ENCODE data around the gene CHD2. TPM values are rescaled to one million over a fixed set of nuclear protein-coding genes. Genes with fewer than 3 reads are reported as not detected.

Gene CHD2
- polyA plus RNA-seq, 4 donors = 29.2 to 75.5 (median 32.2) TPM

GRCh38 chr15:92997821-92998220, 97.7 kb downstream of the CHD2 start:
- FAIRE-seq (no peak), DNase-seq (no peak)
- H3K27ac ChIP-seq (ENCODE audit: low read depth in 1 of 3, low read length in 2 of 3) = no peak overlapping the region
- WGBS, 3 donors = 93 to 95% (median 95%) methylated on average over 6 of the region's 6 CpGs
- no peaks in the 10 kb centered on the region for H3K9me3 ChIP-seq (ENCODE audit: control insufficient read depth in 2 of 2, insufficient read depth in 1 of 2, low read depth in 1 of 2, low read length in 1 of 2)
- no peaks in the 10 kb centered on the region for H3K27me3 ChIP-seq (ENCODE audit: control insufficient read depth in 3 of 3, insufficient read depth in 3 of 3, low read length in 3 of 3)
- no peak overlapping the region for H3K4me3 ChIP-seq (ENCODE audit: low read depth in 1 of 3, low read length in 3 of 3)
- peaks cover 28 to 50% (median 37%) of the 10 kb centered on the region in 3 donors for H3K36me3 ChIP-seq (ENCODE audit: control insufficient read depth in 3 of 3, insufficient read depth in 2 of 3, low read depth in 1 of 3, low read length in 3 of 3)
- H3K4me1 ChIP-seq (ENCODE audit: control insufficient read depth in 3 of 3, insufficient read depth in 2 of 3, low read depth in 1 of 3, low read length in 2 of 3) = no peaks in the 10 kb centered on the region

GRCh38 chr15:93001156-93001555, 101.0 kb downstream of the CHD2 start:
- Histone ChIP-seq H3K9me3 (ENCODE audit: control insufficient read depth in 2 of 2, insufficient read depth in 1 of 2, low read depth in 1 of 2, low read length in 1 of 2) (no peaks in the 10 kb centered on the region), H3K27me3 (ENCODE audit: control insufficient read depth in 3 of 3, insufficient read depth in 3 of 3, low read length in 3 of 3) (no peaks in the 10 kb centered on the region), H3K4me1 (ENCODE audit: control insufficient read depth in 3 of 3, insufficient read depth in 2 of 3, low read depth in 1 of 3, low read length in 2 of 3) (no peaks in the 10 kb centered on the region), H3K27ac (ENCODE audit: low read depth in 1 of 3, low read length in 2 of 3) (no peak overlapping the region), H3K36me3 (ENCODE audit: control insufficient read depth in 3 of 3, insufficient read depth in 2 of 3, low read depth in 1 of 3, low read length in 3 of 3) (peaks cover 35 to 51% (median 50%) of the 10 kb centered on the region in 3 donors), H3K4me3 (ENCODE audit: low read depth in 1 of 3, low read length in 3 of 3) (no peak overlapping the region)
- WGBS, 3 donors = 87 to 95% (median 94%) methylated on average over 6 of the region's 6 CpGs
- DNase-seq (no peak), FAIRE-seq (no peak)

- Histone ChIP-seq H3K27me3 (ENCODE audit: control insufficient read depth in 3 of 3, insufficient read depth in 3 of 3, low read length in 3 of 3) (no peaks in the 10 kb centered on the region), H3K4me1 (ENCODE audit: control insufficient read depth in 3 of 3, insufficient read depth in 2 of 3, low read depth in 1 of 3, low read length in 2 of 3) (no peaks in the 10 kb centered on the region), H3K9me3 (ENCODE audit: control insufficient read depth in 2 of 2, insufficient read depth in 1 of 2, low read depth in 1 of 2, low read length in 1 of 2) (no peaks in the 10 kb centered on the region), H3K27ac (ENCODE audit: low read depth in 1 of 3, low read length in 2 of 3) (no peak overlapping the region), H3K36me3 (ENCODE audit: control insufficient read depth in 3 of 3, insufficient read depth in 2 of 3, low read depth in 1 of 3, low read length in 3 of 3) (peaks cover 35 to 49% (median 47%) of the 10 kb centered on the region in 3 donors), H3K4me3 (ENCODE audit: low read depth in 1 of 3, low read length in 3 of 3) (no peak overlapping the region)
- WGBS, 3 donors = 92% methylated on average over 2 of the region's 2 CpGs
- DNase-seq (no peak), FAIRE-seq (no peak)
These were observed 101.8 kb downstream of the CHD2 start for GRCh38 chr15:93001881-93002280.

- no peaks in the 10 kb centered on the region for H3K4me1 ChIP-seq (ENCODE audit: control insufficient read depth in 3 of 3, insufficient read depth in 2 of 3, low read depth in 1 of 3, low read length in 2 of 3)
- no peak overlapping the region for H3K4me3 ChIP-seq (ENCODE audit: low read depth in 1 of 3, low read length in 3 of 3)
- no peaks in the 10 kb centered on the region for H3K9me3 ChIP-seq (ENCODE audit: control insufficient read depth in 2 of 2, insufficient read depth in 1 of 2, low read depth in 1 of 2, low read length in 1 of 2)
- no peak for FAIRE-seq
- no peak overlapping the region for H3K27ac ChIP-seq (ENCODE audit: low read depth in 1 of 3, low read length in 2 of 3)
- 76 to 91% (median 90%) methylated on average over 4 of the region's 4 CpGs for WGBS, 3 donors
- H3K27me3 ChIP-seq (ENCODE audit: control insufficient read depth in 3 of 3, insufficient read depth in 3 of 3, low read length in 3 of 3) = no peaks in the 10 kb centered on the region
- peaks cover 34 to 47% (median 43%) of the 10 kb centered on the region in 3 donors for H3K36me3 ChIP-seq (ENCODE audit: control insufficient read depth in 3 of 3, insufficient read depth in 2 of 3, low read depth in 1 of 3, low read length in 3 of 3)
- no peak for DNase-seq
These were observed 105.0 kb downstream of the CHD2 start for GRCh38 chr15:93005133-93005532.

DNA sequence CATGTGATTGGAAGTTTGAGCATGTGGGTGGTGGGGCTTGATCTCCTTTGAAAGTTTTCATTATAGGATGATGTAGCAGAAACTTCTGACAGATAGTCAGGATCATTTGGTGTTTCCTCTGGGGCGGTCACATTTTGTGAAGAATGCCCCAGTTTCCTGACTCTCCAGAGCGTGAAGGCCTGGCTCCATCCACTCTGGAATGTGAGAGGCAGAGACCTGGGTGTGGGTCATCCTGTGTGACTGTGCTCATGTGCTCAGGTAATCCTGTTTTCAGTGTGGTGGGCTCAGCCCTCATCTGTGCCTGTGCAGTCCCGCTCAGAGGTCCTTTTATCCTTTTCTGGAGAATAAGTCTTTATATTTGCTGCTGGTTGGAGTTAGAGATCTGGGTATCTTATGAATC, 107.9 kb downstream of the CHD2 start:
- no peak for DNase-seq
- H3K36me3 ChIP-seq (ENCODE audit: control insufficient read depth in 3 of 3, insufficient read depth in 2 of 3, low read depth in 1 of 3, low read length in 3 of 3) = peaks cover 39 to 51% (median 42%) of the 10 kb centered on the region in 3 donors

DNA sequence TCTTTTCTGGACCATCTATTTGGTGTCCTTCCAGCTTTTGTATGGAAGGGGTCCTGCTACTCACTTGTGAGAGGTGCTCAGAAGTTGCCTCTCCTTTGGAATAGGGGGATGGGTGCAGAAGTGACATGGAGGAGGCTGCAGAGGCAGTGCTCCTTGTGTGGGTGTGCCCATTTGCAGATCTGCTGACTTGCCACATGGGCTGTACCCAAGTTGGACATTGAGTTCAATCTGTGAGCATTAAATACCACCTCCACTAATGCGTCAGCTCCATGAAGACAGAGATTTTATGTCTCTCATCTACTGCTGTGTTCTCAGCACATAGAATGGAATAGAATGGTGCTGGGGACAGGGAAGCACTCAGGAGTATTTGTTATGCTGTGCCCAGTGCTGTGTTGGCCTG, 112.7 kb downstream of the CHD2 start:
- H3K27me3 ChIP-seq (ENCODE audit: control insufficient read depth in 3 of 3, insufficient read depth in 3 of 3, low read length in 3 of 3) = no peaks in the 10 kb centered on the region
- WGBS, 3 donors = 86 to 100% (median 92%) methylated on average over 1 of the region's 1 CpG
- H3K4me1 ChIP-seq (ENCODE audit: control insufficient read depth in 3 of 3, insufficient read depth in 2 of 3, low read depth in 1 of 3, low read length in 2 of 3) = no peaks in the 10 kb centered on the region
- H3K9me3 ChIP-seq (ENCODE audit: control insufficient read depth in 2 of 2, insufficient read depth in 1 of 2, low read depth in 1 of 2, low read length in 1 of 2) = no peaks in the 10 kb centered on the region
- H3K27ac ChIP-seq (ENCODE audit: low read depth in 1 of 3, low read length in 2 of 3) = no peak overlapping the region
- DNase-seq = no peak
- H3K4me3 ChIP-seq (ENCODE audit: low read depth in 1 of 3, low read length in 3 of 3) = no peak overlapping the region
- FAIRE-seq = no peak
- H3K36me3 ChIP-seq (ENCODE audit: control insufficient read depth in 3 of 3, insufficient read depth in 2 of 3, low read depth in 1 of 3, low read length in 3 of 3) = peaks cover 45 to 56% (median 46%) of the 10 kb centered on the region in 3 donors

More for the DNA sequence above, 107.9 kb downstream of the CHD2 start:
- Histone ChIP-seq H3K9me3 (ENCODE audit: control insufficient read depth in 2 of 2, insufficient read depth in 1 of 2, low read depth in 1 of 2, low read length in 1 of 2) (no peaks in the 10 kb centered on the region), H3K27ac (ENCODE audit: low read depth in 1 of 3, low read length in 2 of 3) (no peak overlapping the region), H3K4me3 (ENCODE audit: low read depth in 1 of 3, low read length in 3 of 3) (no peak overlapping the region), H3K4me1 (ENCODE audit: control insufficient read depth in 3 of 3, insufficient read depth in 2 of 3, low read depth in 1 of 3, low read length in 2 of 3) (no peaks in the 10 kb centered on the region), H3K27me3 (ENCODE audit: control insufficient read depth in 3 of 3, insufficient read depth in 3 of 3, low read length in 3 of 3) (no peaks in the 10 kb centered on the region)
- WGBS, 3 donors = 96 to 100% (median 97%) methylated on average over 3 of the region's 3 CpGs
- FAIRE-seq = no peak

DNA sequence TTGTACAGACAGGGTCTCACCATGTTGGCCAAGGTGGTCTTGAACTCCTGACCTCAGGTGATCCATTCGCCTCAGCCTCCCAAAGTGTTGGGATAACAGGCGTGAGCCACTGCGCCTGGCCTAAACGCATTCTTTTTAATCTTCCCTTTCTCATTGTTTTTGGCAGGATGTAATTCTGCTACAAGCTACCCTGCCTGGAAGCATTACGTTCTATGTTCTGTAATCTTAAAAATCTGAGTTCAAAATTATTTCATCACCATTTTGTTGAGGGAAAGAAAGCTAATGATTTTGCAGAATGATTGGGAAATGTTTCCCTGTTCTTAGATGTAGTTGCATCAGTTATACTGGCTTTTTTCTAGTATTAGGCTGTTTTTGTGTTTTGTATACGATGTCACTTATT, 117.4 kb downstream of the CHD2 start:
- FAIRE-seq (no peak), DNase-seq (no peak)
- Histone ChIP-seq H3K4me1 (ENCODE audit: control insufficient read depth in 3 of 3, insufficient read depth in 2 of 3, low read depth in 1 of 3, low read length in 2 of 3) (no peaks in the 10 kb centered on the region), H3K27ac (ENCODE audit: low read depth in 1 of 3, low read length in 2 of 3) (no peak overlapping the region), H3K4me3 (ENCODE audit: low read depth in 1 of 3, low read length in 3 of 3) (no peak overlapping the region), H3K9me3 (ENCODE audit: control insufficient read depth in 2 of 2, insufficient read depth in 1 of 2, low read depth in 1 of 2, low read length in 1 of 2) (no peaks in the 10 kb centered on the region), H3K27me3 (ENCODE audit: control insufficient read depth in 3 of 3, insufficient read depth in 3 of 3, low read length in 3 of 3) (no peaks in the 10 kb centered on the region), H3K36me3 (ENCODE audit: control insufficient read depth in 3 of 3, insufficient read depth in 2 of 3, low read depth in 1 of 3, low read length in 3 of 3) (peaks cover 47 to 55% (median 49%) of the 10 kb centered on the region in 3 donors)
- 88 to 98% (median 95%) methylated on average over 6 of the region's 6 CpGs for whole genome bisulfite sequencing, 3 donors

DNA sequence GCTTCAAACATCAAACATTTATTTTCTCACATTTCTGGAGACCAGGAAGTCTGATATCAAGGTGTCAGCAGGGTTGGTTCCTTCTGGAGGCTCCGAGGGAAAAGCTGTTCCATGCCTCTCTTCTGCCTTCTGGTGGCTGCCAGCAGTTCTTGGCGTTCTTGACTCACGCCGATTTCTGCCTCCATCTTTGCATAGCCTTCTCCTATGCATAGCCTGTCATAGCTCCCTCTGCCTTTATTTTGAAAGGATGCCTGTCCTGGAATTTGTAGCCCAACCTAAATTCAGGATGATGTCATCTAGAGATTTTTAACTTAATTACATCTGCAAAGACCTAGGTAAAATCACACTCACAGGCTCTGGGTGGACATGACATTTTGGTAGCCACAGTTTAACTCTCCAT, 118.5 kb downstream of the CHD2 start:
- WGBS, 3 donors = 81 to 86% (median 82%) methylated on average over 4 of the region's 4 CpGs
- Histone ChIP-seq H3K9me3 (ENCODE audit: control insufficient read depth in 2 of 2, insufficient read depth in 1 of 2, low read depth in 1 of 2, low read length in 1 of 2) (no peaks in the 10 kb centered on the region), H3K27ac (ENCODE audit: low read depth in 1 of 3, low read length in 2 of 3) (no peak overlapping the region), H3K4me1 (ENCODE audit: control insufficient read depth in 3 of 3, insufficient read depth in 2 of 3, low read depth in 1 of 3, low read length in 2 of 3) (no peaks in the 10 kb centered on the region), H3K27me3 (ENCODE audit: control insufficient read depth in 3 of 3, insufficient read depth in 3 of 3, low read length in 3 of 3) (no peaks in the 10 kb centered on the region), H3K4me3 (ENCODE audit: low read depth in 1 of 3, low read length in 3 of 3) (no peak overlapping the region), H3K36me3 (ENCODE audit: control insufficient read depth in 3 of 3, insufficient read depth in 2 of 3, low read depth in 1 of 3, low read length in 3 of 3) (peaks cover 41 to 49% (median 48%) of the 10 kb centered on the region in 3 donors)
- DNase-seq (no peak), FAIRE-seq (no peak)

DNA sequence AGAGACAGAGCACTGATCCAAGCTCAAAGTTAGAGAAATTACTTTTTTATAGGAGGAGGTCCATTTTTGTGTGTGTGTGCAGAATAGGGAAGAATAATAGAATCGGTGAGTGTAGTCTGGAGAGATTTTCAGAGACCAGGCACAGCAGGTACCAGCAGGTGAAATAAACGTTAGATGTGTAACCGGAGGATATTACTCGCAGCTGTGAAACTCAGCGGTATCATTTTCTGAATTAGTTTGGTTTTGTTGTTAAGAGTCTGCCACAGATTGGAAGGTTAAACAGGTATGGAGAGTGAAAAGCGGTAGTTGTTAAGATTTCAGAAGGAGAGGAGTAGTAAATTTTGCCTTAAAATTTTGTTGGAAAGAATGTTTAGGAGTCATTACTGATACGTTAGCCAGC, 119.0 kb downstream of the CHD2 start:
- no peak for FAIRE-seq

More for the DNA sequence above, 119.0 kb downstream of the CHD2 start:
- Histone ChIP-seq H3K4me3 (ENCODE audit: low read depth in 1 of 3, low read length in 3 of 3) (no peak overlapping the region), H3K4me1 (ENCODE audit: control insufficient read depth in 3 of 3, insufficient read depth in 2 of 3, low read depth in 1 of 3, low read length in 2 of 3) (no peaks in the 10 kb centered on the region), H3K27ac (ENCODE audit: low read depth in 1 of 3, low read length in 2 of 3) (no peak overlapping the region), H3K9me3 (ENCODE audit: control insufficient read depth in 2 of 2, insufficient read depth in 1 of 2, low read depth in 1 of 2, low read length in 1 of 2) (no peaks in the 10 kb centered on the region), H3K36me3 (ENCODE audit: control insufficient read depth in 3 of 3, insufficient read depth in 2 of 3, low read depth in 1 of 3, low read length in 3 of 3) (peaks cover 39 to 47% (median 47%) of the 10 kb centered on the region in 3 donors), H3K27me3 (ENCODE audit: control insufficient read depth in 3 of 3, insufficient read depth in 3 of 3, low read length in 3 of 3) (no peaks in the 10 kb centered on the region)
- 86 to 91% (median 88%) methylated on average over 7 of the region's 7 CpGs for WGBS, 3 donors
- DNase-seq = no peak
